ENCODE results near the gene CTNNA2.

CTNNA2 gene

GRCh38 chr2:79666430-79666829 lies 153.6 kb downstream of the CTNNA2 start:
- Histone ChIP-seq H3K9me3 (ENCODE audit: insufficient read depth, low read length, severe bottlenecking) (no peaks in the 10 kb centered on the region), H4K20me1 (ENCODE audit: insufficient read depth, low read length) (no peaks in the 10 kb centered on the region), H2AFZ (ENCODE audit: low read depth, low read length) (no peak overlapping the region), H3K4me1 (ENCODE audit: insufficient read depth, low read length) (no peaks in the 10 kb centered on the region), H3K9ac (ENCODE audit: low read depth, low read length) (no peak overlapping the region), H3K4me3 (ENCODE audit: low read depth in 1 of 2, low read length in 2 of 2) (no peak overlapping the region), H3K36me3 (ENCODE audit: insufficient read depth, low read length) (no peaks in the 10 kb centered on the region), H3K79me2 (ENCODE audit: insufficient read depth, low read length) (no peaks in the 10 kb centered on the region), H3K4me2 (ENCODE audit: insufficient read depth, low read length) (no peak overlapping the region), H3K27ac (ENCODE audit: low read length) (no peak overlapping the region), H3K27me3 (ENCODE audit: insufficient read depth, low read length, poor library complexity) (no peaks in the 10 kb centered on the region)
- TF ChIP-seq, protein P1, sequence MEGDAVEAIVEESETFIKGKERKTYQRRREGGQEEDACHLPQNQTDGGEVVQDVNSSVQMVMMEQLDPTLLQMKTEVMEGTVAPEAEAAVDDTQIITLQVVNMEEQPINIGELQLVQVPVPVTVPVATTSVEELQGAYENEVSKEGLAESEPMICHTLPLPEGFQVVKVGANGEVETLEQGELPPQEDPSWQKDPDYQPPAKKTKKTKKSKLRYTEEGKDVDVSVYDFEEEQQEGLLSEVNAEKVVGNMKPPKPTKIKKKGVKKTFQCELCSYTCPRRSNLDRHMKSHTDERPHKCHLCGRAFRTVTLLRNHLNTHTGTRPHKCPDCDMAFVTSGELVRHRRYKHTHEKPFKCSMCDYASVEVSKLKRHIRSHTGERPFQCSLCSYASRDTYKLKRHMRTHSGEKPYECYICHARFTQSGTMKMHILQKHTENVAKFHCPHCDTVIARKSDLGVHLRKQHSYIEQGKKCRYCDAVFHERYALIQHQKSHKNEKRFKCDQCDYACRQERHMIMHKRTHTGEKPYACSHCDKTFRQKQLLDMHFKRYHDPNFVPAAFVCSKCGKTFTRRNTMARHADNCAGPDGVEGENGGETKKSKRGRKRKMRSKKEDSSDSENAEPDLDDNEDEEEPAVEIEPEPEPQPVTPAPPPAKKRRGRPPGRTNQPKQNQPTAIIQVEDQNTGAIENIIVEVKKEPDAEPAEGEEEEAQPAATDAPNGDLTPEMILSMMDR (IDR thresholded peaks at IDR 0.05; ENCODE audit: borderline replicate concordance, extremely low read depth, low read length, poor library complexity, severe bottlenecking) = no peak
- TF ChIP-seq EZH2 (IDR thresholded peaks at IDR 0.05; ENCODE audit: borderline replicate concordance, low read depth, low read length, severe bottlenecking) = no peak
- ATAC-seq (ENCODE audit: insufficient read depth, low read depth) = no peak
- no peak for DNase-seq

- Histone ChIP-seq H3K9me3 (ENCODE audit: insufficient read depth, low read length, severe bottlenecking) (no peaks in the 10 kb centered on the region), H3K4me1 (ENCODE audit: insufficient read depth, low read length) (no peaks in the 10 kb centered on the region), H4K20me1 (ENCODE audit: insufficient read depth, low read length) (no peaks in the 10 kb centered on the region), H2AFZ (ENCODE audit: low read depth, low read length) (no peak overlapping the region), H3K9ac (ENCODE audit: low read depth, low read length) (no peak overlapping the region), H3K36me3 (ENCODE audit: insufficient read depth, low read length) (no peaks in the 10 kb centered on the region), H3K4me2 (ENCODE audit: insufficient read depth, low read length) (no peak overlapping the region), H3K27me3 (ENCODE audit: insufficient read depth, low read length, poor library complexity) (no peaks in the 10 kb centered on the region), H3K4me3 (ENCODE audit: low read depth in 1 of 2, low read length in 2 of 2) (no peak overlapping the region), H3K27ac (ENCODE audit: low read length) (no peak overlapping the region), H3K79me2 (ENCODE audit: insufficient read depth, low read length) (no peaks in the 10 kb centered on the region)
- DNase-seq (no peak), ATAC-seq (ENCODE audit: insufficient read depth, low read depth) (no peak)
- TF ChIP-seq EZH2 (IDR thresholded peaks at IDR 0.05; ENCODE audit: borderline replicate concordance, low read depth, low read length, severe bottlenecking) = no peak
- TF ChIP-seq, protein P1 (IDR thresholded peaks at IDR 0.05; ENCODE audit: borderline replicate concordance, extremely low read depth, low read length, poor library complexity, severe bottlenecking) = no peak
Observed at GRCh38 chr2:79669714-79670113, 156.9 kb downstream of the CTNNA2 start.

- no peak overlapping the region for H3K9ac ChIP-seq (ENCODE audit: low read depth, low read length)
- ATAC-seq (ENCODE audit: insufficient read depth, low read depth) = no peak
- no peaks in the 10 kb centered on the region for H3K27me3 ChIP-seq (ENCODE audit: insufficient read depth, low read length, poor library complexity)
- H4K20me1 ChIP-seq (ENCODE audit: insufficient read depth, low read length) = no peaks in the 10 kb centered on the region
- no peaks in the 10 kb centered on the region for H3K79me2 ChIP-seq (ENCODE audit: insufficient read depth, low read length)
- H3K4me1 ChIP-seq (ENCODE audit: insufficient read depth, low read length) = no peaks in the 10 kb centered on the region
- H3K4me2 ChIP-seq (ENCODE audit: insufficient read depth, low read length) = no peak overlapping the region
- H3K4me3 ChIP-seq (ENCODE audit: low read depth in 1 of 2, low read length in 2 of 2) = no peak overlapping the region
- H3K27ac ChIP-seq (ENCODE audit: low read length) = no peak overlapping the region
- H3K36me3 ChIP-seq (ENCODE audit: insufficient read depth, low read length) = no peaks in the 10 kb centered on the region
- no peak for DNase-seq
- H3K9me3 ChIP-seq (ENCODE audit: insufficient read depth, low read length, severe bottlenecking) = no peaks in the 10 kb centered on the region
- TF ChIP-seq, protein P1 (IDR thresholded peaks at IDR 0.05; ENCODE audit: borderline replicate concordance, extremely low read depth, low read length, poor library complexity, severe bottlenecking) = no peak
- TF ChIP-seq EZH2 (IDR thresholded peaks at IDR 0.05; ENCODE audit: borderline replicate concordance, low read depth, low read length, severe bottlenecking) = no peak
- H2AFZ ChIP-seq (ENCODE audit: low read depth, low read length) = no peak overlapping the region
Observed at GRCh38 chr2:79670198-79670597, 157.3 kb downstream of the CTNNA2 start.

GRCh38 chr2:79686884-79687283 lies 174.0 kb downstream of the CTNNA2 start:
- Histone ChIP-seq H3K4me1 (ENCODE audit: insufficient read depth, low read length) (no peaks in the 10 kb centered on the region), H3K79me2 (ENCODE audit: insufficient read depth, low read length) (no peaks in the 10 kb centered on the region), H3K27me3 (ENCODE audit: insufficient read depth, low read length, poor library complexity) (no peaks in the 10 kb centered on the region), H3K9ac (ENCODE audit: low read depth, low read length) (no peak overlapping the region), H3K4me3 (ENCODE audit: low read depth in 1 of 2, low read length in 2 of 2) (no peak overlapping the region), H3K4me2 (ENCODE audit: insufficient read depth, low read length) (no peak overlapping the region), H4K20me1 (ENCODE audit: insufficient read depth, low read length) (no peaks in the 10 kb centered on the region), H2AFZ (ENCODE audit: low read depth, low read length) (no peak overlapping the region), H3K27ac (ENCODE audit: low read length) (no peak overlapping the region), H3K9me3 (ENCODE audit: insufficient read depth, low read length, severe bottlenecking) (no peaks in the 10 kb centered on the region), H3K36me3 (ENCODE audit: insufficient read depth, low read length) (no peaks in the 10 kb centered on the region)
- TF ChIP-seq, protein P1 (IDR thresholded peaks at IDR 0.05; ENCODE audit: borderline replicate concordance, extremely low read depth, low read length, poor library complexity, severe bottlenecking) = no peak
- TF ChIP-seq EZH2 (IDR thresholded peaks at IDR 0.05; ENCODE audit: borderline replicate concordance, low read depth, low read length, severe bottlenecking) = no peak
- DNase-seq (no peak), ATAC-seq (ENCODE audit: insufficient read depth, low read depth) (no peak)
